Activated CD4-positive, alpha-beta T cell treated with anti-CD3 and anti-CD28 coated beads, Interleukin-10, Interleukin-2, amounts not matched to agents 100 ng/mL and 50 ng/mL, durations not matched to agents 16 hours and 8 hours (primary cell): ENCODE results near the gene ERG.

ENCODE experiments used
- DNase-seq: peaks from one replicate; pipeline ENCODE4 v3.0.0-alpha.2; 2020

ERG gene

DNA sequence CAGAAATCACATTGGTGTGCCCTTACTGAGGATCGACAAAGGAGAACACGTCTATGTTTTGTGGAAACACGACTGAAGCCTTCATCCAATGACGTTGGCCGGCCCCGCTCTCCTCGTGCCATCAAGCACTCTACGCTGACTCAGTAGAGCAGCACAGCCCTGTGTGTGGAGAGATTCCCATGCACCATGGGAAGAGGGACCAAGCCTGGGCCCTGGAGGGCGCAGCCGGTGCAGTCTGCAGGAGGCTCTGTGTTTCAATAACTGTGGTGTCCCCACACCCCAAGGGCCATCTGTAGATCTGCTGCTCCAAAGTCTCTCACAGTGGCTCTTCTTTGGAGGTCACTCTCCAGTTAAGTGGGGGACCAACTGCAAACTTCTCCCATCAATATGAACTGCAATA, 144.0 kb downstream of the ERG start:
- no peak for DNase-seq

DNA sequence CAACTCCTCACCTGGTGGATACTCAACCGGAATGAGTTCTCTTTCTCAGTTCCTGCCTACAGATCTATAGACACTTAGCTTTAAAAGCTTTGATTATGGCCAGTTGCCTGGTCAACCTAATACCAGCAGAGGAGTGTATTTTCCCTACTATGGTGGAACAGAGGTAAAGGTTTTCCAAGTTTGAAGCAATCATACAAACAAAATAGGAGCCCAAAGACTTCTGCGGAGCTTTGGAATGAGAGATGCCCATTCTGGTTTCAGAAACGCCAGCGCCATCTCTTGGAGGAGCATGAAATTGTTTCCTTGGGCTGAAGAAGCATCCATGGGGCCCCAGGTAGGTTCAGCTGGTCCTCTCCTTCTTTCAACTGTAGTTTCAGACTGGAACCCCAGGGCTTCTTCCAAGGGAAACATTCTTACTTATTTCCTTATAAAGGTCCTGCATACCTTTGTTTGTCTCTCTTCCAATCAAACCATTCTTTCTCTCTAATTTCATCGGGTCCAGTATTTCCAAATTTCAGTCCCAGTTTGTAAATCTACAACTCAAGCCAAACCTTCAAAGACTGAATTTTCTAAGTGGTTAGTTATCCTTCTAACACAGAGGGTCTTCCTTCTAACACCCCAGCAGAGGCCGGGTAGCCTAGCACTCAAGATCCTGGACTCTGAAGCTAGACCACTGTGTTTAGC, 145.6 kb downstream of the ERG start:
- peak; percentile 38 for DNase-seq

DNA sequence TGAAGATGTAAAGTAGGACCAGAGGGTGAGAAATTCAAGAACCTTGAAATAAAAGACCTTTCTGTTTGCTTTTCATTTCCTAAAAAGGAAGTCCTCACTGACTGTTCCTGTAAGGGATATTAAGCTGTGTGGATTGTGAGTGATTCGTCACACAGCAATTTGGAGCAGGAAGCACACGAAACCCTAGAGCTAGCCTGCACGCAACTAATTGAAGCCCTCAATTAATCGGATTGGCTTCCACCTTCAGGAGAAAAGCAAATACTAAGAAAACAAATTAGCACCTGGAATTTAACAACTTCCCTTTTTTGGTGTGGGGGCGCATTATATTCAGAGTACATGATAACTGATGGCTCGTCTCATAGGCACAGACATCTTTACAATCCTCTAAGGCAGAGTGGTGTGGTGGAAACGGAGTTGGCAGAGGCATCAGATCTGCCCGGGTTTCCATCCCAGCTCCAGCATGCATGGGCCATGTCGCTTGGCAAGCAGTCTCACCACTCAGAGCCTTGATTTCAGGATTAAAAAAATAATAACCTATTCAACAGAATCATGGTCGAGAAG, 146.2 kb downstream of the ERG start:
- no peak for DNase-seq

DNA sequence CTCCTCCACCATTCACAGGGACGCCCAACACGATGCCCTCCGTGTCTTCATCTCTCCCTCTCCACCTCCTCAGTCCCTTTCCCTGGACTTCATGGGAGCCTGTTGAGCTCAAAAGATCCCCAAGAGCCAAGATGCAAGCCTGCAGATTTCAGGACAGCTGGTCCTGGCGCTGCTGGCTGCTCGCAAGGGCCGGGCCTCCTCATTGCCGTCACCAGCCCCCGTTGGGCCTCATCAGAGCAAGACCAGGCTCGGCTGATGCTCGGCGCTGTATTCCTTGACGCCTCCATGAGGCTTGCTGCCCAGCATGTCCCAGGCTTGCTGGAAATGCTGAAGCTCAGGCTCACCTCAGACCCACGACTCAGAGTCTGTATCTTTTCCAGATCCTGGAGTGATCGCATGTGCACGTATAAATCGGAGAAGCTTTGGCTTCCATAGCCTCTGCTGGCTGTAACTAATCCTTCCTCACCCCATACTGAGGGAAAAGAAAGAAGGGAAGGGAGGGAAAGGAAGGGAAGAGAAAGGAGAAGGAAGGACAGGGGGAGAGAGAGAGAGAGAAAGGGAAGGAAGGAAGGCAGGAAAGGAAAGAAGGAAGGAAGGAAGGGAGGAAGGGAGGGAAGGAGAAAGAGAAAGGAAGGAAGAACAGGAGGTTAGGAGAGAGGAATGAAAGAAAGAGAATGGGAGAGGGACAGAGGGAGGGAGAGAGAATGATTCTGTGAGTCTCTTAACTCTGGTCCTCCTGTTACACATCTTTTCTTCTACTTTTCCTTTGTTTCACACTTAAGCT, 146.9 kb downstream of the ERG start:
- DNase-seq: no peak

DNA sequence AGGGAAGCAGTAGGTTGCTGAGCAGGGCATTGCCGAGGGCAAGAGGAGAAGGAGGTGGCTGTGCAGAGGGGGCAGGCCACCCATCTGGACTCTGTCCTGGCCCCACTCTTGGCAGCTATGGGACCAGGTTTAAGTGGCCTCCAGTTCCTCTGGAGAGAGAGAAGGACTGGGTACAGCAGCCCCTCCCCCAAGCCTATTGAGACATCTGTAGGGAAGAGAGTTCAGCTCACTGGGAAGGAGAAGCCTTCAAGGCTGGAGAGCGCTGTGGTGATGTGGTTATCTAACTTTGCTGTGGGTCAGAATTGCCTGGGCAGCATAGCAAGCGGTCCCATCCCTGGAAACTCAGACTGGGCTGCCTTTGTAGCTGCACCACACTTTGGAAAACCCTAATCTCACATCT, 147.6 kb downstream of the ERG start:
- DNase-seq: no peak

DNA sequence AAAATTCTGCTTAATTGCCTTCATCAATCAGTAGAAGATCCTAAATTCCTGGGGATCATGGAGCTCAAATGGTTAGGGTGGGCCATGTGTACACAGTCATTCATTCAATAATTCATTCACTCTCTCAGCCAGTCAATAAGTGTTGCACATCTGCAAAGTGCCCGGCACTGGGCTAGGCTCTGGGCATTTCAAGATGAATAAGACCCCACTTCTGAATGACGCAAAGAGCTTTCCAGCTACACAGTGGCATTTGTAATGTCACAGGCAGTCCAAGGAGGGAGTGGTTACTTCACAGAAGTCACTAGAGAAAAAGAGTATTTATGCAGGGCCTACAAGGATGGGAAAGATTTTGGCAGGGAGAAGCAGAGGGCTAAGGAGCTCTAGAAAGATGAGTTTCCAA, 148.3 kb downstream of the ERG start:
- no peak for DNase-seq

DNA sequence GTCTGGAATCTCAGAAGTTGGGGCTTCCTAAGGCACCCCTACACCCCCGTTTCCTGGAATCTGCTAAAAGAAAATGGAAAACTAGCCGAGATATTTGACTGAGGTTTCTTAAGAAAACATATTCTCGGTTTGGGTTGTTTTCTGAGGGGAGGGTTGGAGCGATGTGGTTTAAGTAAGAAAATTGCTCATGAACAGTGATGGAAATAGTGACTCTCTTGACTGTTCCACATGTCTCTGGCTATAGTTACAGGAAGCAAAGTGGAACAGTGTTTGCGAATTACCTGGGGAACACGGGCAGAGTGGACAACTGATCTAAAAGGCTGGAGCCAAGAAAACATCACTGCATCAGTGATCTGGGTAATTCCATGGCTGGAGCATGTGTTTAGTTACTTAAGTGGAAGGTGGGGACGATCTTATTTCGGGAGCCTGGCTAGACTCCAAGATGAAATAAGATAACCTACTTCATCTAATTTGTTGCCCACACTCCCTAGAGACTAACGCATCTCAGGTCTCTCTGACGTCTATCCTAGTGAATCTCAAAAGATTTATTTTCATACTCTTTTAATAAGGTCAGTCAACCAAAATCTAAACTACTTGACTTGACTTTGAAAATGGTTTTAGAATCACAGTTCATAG, 149.0 kb downstream of the ERG start:
- DNase-seq: peak; percentile 21

DNA sequence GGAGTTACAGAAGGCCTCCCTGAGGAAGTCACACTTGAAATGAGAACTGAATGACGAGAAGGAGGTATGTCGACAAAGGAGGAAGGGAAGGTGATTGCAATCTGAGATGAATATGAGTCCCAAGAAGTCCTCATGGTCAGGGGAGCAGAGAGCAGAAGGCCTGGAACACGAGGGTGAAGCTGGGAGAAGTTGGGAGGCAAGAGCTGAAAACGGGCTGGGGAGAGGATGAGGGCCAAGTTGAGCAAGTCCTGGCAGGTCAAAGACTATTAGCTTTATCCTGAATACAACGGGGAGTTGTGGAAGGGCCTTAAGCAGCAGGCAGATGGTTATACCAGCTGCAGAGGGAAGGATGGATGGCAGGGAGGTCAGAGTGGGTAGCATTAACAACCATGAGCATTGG, 152.0 kb downstream of the ERG start:
- DNase-seq: no peak

DNA sequence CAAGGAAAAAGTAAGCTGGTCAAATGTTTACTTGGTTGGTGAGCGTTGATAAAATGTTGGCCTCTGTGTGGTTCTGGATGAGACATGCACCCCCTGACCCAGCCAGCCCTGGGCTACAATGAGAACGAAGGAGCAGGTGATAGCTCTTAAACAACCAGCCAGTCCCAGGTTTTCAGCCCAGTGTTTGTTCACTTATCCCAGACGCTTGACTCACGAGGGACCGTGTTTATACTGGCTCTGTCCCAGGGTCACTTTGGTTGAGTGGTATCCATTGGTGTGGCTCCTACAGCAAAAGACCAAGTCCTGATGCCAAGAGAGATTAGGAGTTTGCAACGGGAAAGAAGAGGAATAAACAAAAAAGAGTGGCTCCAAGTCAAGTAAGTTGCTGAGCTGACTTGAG, 154.6 kb downstream of the ERG start:
- no peak for DNase-seq

DNA sequence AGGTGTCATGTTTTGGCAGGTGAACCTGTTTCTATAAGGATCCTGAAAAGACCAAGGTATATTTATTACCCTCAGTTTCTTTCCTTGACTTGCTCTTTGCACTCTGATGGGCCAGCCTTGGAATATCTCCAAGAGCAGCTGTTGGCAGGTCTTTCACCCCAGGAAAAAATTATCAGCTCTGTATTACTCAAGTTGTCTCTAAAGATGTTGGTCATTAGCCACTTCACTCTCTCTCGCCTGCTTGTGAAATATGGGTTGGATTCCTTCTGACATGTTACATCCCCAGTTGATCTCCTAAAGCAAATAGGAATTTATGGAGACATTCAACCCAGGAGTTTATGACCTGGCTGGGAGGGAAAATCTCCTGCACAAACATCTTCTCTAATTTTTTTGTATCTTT, 155.5 kb downstream of the ERG start:
- no peak for DNase-seq

DNA sequence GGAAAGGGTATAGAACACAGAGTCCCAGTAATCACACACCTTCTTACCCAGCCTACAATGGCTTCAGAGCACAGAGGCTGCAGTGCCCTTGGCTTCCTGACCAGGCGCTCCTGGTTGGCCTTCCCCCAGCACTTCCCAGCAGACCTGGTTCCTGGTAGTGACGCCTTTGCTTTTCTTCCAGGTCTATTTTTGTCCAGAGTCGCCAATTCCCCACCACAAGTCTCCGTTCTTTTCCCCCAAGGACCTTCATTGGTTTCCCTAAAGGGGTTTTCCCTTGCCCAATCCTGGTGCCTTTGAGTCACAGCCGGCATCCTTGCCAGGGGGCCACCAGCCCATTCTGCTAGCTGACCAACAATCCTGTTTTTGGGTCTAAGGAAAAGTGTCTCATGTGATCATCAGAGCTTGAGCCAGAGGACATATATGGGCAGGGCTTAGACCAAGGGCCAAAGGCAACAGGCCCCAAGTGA, 156.7 kb downstream of the ERG start:
- DNase-seq: no peak

DNA sequence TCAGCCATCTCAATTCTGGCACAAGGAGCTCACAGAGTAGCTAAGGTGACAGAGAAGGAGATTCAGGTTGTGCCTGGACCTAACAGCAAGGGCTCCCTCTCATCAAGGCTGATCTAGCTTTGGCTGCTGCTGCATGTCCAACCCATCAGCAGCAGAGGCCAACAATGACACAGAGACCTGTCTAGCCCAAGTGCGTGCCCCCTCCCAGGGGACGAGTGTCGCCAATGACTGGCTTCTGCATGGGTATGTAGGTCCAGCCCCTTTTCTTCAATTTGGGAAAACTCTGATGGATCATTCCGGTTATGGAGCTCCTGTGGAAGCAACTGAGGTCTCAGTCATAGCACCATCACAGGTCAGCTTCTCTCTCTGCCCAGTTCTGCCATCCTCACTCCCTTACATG, 158.1 kb downstream of the ERG start:
- DNase-seq: no peak

DNA sequence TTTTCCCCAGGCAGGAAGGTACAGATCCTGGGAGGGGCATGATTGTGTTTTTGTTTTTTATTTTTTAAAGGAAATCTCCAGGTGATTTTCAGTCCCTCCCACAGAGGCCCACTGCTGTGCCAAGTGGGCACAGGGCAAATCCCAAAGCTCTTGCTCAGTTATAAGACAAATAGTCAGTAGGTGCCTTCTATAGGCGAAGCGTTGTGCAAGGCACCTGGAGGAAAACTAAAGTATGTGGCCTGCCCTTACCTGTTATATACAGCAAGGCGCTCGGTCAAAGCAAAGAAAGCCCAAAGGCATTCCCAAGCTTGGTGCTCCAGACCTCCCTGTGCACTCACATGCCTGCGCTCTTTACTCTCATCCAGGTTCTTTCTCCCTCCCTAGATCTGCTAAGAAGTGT, 160.5 kb downstream of the ERG start:
- DNase-seq: no peak

DNA sequence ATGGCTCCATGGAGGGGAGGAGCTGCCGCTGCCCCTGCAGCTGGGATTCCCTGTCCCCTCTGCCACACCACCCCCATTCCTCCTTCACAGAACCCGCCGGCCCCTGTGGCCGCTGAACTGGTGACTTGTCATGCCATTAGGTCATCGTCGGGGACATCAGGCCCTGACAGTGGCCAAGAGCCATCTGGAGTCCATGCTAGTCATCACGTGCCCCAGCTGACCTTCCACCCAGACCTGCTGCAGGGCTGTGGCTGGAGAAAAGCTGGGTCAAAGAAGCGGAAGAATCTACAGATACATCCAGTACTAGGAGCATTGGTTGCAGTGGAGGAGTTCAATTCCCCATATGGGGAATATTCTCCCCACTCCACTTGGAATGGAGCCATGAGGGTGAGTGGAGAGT, 163.4 kb downstream of the ERG start:
- DNase-seq: no peak

DNA sequence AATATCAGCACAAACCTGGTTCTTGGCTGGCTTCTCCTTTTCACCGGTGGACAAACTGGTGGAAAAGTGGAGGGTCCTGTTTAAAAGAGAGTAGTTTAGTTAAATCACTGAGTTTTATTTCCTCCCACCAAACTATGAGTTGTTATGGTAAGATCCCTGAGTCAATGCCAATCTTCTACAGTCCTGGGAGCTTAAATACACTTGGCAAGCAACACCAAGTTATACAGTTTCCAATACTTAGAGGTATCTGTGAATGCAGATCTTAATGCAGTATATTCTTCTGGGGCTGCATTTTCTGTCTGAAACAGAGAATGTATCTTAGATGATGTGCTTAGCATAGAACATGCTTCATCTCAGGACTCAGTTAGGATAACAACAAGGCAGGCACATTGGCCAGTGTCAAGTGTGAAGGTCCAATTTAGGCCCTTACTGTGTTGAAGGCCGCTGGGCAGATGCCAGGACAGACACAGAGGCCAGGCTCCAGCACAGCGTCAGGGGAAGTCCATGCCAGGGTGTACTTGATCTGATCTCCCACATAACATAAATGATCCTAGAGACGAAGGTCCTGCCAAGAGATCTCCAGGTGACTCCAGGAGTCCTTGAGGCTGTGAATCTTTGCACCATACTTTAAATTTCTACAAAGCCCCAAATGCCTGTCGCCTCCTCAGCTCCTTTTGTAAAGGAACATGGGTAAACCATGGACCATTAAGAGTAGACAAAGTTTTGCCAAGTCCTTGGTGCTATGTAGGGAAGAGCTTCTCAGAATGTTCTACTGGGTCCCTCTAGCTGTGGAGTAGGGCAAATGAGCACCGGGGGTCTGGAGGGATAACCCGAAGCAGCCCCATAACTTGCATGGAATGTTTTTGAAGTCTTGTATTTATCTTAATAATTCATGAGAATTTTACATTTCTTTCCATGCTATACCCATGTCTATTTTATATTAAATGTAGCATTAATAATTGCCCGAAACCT, 164.7 kb downstream of the ERG start:
- no peak for DNase-seq

DNA sequence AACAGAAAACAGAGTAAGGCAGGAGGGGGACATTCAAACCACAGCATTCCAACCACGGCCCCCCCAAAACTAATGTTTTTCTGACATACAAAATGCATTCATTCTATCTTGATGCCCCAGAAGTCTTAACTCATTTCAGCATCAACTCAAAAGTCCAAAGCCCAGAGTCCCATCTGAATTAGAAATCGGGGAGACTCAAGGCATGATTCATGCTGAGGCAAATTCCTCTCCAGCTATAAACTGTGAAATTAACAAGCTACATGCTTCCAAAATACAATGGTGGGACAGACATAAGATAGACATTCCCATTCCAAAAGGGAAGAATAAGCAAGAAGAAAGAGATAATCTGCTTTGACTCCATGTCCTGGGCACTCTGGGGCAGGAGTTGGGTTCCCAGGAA, 167.6 kb downstream of the ERG start:
- no peak for DNase-seq
